ENCODE measurements around the gene ATP9B.
"Not testable (repeated sequence)": the region's sequence is repeated elsewhere in the genome, so short reads cannot be mapped to it uniquely, and the experiment has no call there.

ATP9B gene

GRCh38 chr18:79169958-79170555 is 100.9 kb downstream of the ATP9B start:
- H3K36me3 ChIP-seq (ENCODE audit: control insufficient read depth, insufficient read depth, low read length): peaks cover 13% of the 10 kb centered on the region
- H3K27ac ChIP-seq (ENCODE audit: low read length): no peak overlapping the region
- no CpG with 5 or more reads among the region's 8 CpGs for WGBS (ENCODE audit: insufficient coverage, insufficient read length)
- no peaks in the 10 kb centered on the region for H3K27me3 ChIP-seq (ENCODE audit: control insufficient read depth, insufficient read depth, low read length)
- no peak for DNase-seq (ENCODE audit: low read depth, low spot score)
- H3K4me1 ChIP-seq (ENCODE audit: control insufficient read depth, insufficient read depth, low read length): peaks cover 2% of the 10 kb centered on the region; the same call in 1 of the 2 replicates
- no peak overlapping the region for H3K4me3 ChIP-seq (ENCODE audit: low read length)
- H3K9me3 ChIP-seq (ENCODE audit: control insufficient read depth, insufficient read depth, low read length): no peaks in the 10 kb centered on the region

GRCh38 chr18:79172331-79172730 is 103.1 kb downstream of the ATP9B start:
- H3K9me3 ChIP-seq (ENCODE audit: control insufficient read depth, insufficient read depth, low read length); H3K36me3 ChIP-seq (ENCODE audit: control insufficient read depth, insufficient read depth, low read length); H3K27me3 ChIP-seq (ENCODE audit: control insufficient read depth, insufficient read depth, low read length); H3K27ac ChIP-seq (ENCODE audit: low read length); H3K4me3 ChIP-seq (ENCODE audit: low read length); DNase-seq (ENCODE audit: low read depth, low spot score); H3K4me1 ChIP-seq (ENCODE audit: control insufficient read depth, insufficient read depth, low read length): not testable (repeated sequence)
- no CpG with 5 or more reads among the region's 27 CpGs for WGBS (ENCODE audit: insufficient coverage, insufficient read length)

GRCh38 chr18:79173742-79174141 is 104.5 kb downstream of the ATP9B start:
- H3K27me3 ChIP-seq (ENCODE audit: control insufficient read depth, insufficient read depth, low read length): no peaks in the 10 kb centered on the region
- no peak overlapping the region for H3K27ac ChIP-seq (ENCODE audit: low read length)
- H3K4me3 ChIP-seq (ENCODE audit: low read length): no peak overlapping the region
- no peaks in the 10 kb centered on the region; the same call in 1 of the 2 replicates for H3K36me3 ChIP-seq (ENCODE audit: control insufficient read depth, insufficient read depth, low read length)
- no CpG with 5 or more reads among the region's 2 CpGs for WGBS (ENCODE audit: insufficient coverage, insufficient read length)
- no peak for DNase-seq (ENCODE audit: low read depth, low spot score)
- no peaks in the 10 kb centered on the region for H3K9me3 ChIP-seq (ENCODE audit: control insufficient read depth, insufficient read depth, low read length)
- peaks cover 2% of the 10 kb centered on the region; the same call in 1 of the 2 replicates for H3K4me1 ChIP-seq (ENCODE audit: control insufficient read depth, insufficient read depth, low read length)

- no peaks in the 10 kb centered on the region for H3K27me3 ChIP-seq (ENCODE audit: control insufficient read depth, insufficient read depth, low read length)
- H3K36me3 ChIP-seq (ENCODE audit: control insufficient read depth, insufficient read depth, low read length): no peaks in the 10 kb centered on the region; the same call in 1 of the 2 replicates
- no peak for DNase-seq (ENCODE audit: low read depth, low spot score)
- H3K4me1 ChIP-seq (ENCODE audit: control insufficient read depth, insufficient read depth, low read length): peaks cover 2% of the 10 kb centered on the region; the same call in 1 of the 2 replicates
- H3K27ac ChIP-seq (ENCODE audit: low read length): no peak overlapping the region
- WGBS (ENCODE audit: insufficient coverage, insufficient read length): no CpG with 5 or more reads among the region's 10 CpGs
- H3K4me3 ChIP-seq (ENCODE audit: low read length): no peak overlapping the region
- no peaks in the 10 kb centered on the region for H3K9me3 ChIP-seq (ENCODE audit: control insufficient read depth, insufficient read depth, low read length)
Measured at GRCh38 chr18:79178113-79178531, 108.9 kb downstream of the ATP9B start.

- Histone ChIP-seq H3K4me3 (ENCODE audit: low read length) (no peak overlapping the region), H3K9me3 (ENCODE audit: control insufficient read depth, insufficient read depth, low read length) (no peaks in the 10 kb centered on the region), H3K36me3 (ENCODE audit: control insufficient read depth, insufficient read depth, low read length) (no peaks in the 10 kb centered on the region), H3K4me1 (ENCODE audit: control insufficient read depth, insufficient read depth, low read length) (peaks cover 2% of the 10 kb centered on the region; the same call in 1 of the 2 replicates), H3K27ac (ENCODE audit: low read length) (no peak overlapping the region), H3K27me3 (ENCODE audit: control insufficient read depth, insufficient read depth, low read length) (no peaks in the 10 kb centered on the region)
- WGBS (ENCODE audit: insufficient coverage, insufficient read length): no CpG with 5 or more reads among the region's 3 CpGs
- DNase-seq (ENCODE audit: low read depth, low spot score): peak; percentile 52
Measured at GRCh38 chr18:79182047-79182713, 113.0 kb downstream of the ATP9B start.

GRCh38 chr18:79185648-79186047 is 116.5 kb downstream of the ATP9B start:
- Histone ChIP-seq H3K36me3 (ENCODE audit: control insufficient read depth, insufficient read depth, low read length) (0 out of 2 replicates have a peak, but pooled peaks cover 2% of the 10 kb centered on the region), H3K27me3 (ENCODE audit: control insufficient read depth, insufficient read depth, low read length) (no peaks in the 10 kb centered on the region), H3K27ac (ENCODE audit: low read length) (no peak overlapping the region), H3K4me1 (ENCODE audit: control insufficient read depth, insufficient read depth, low read length) (peaks cover 2% of the 10 kb centered on the region; the same call in 1 of the 2 replicates), H3K9me3 (ENCODE audit: control insufficient read depth, insufficient read depth, low read length) (no peaks in the 10 kb centered on the region), H3K4me3 (ENCODE audit: low read length) (no peak overlapping the region)
- WGBS (ENCODE audit: insufficient coverage, insufficient read length): no CpG with 5 or more reads among the region's 3 CpGs
- DNase-seq (ENCODE audit: low read depth, low spot score): no peak

- WGBS (ENCODE audit: insufficient coverage, insufficient read length): no CpG with 5 or more reads among the region's 2 CpGs
- H3K4me1 ChIP-seq (ENCODE audit: control insufficient read depth, insufficient read depth, low read length): peaks cover 2% of the 10 kb centered on the region; the same call in 1 of the 2 replicates
- no peaks in the 10 kb centered on the region for H3K9me3 ChIP-seq (ENCODE audit: control insufficient read depth, insufficient read depth, low read length)
- no peak overlapping the region for H3K27ac ChIP-seq (ENCODE audit: low read length)
- no peak for DNase-seq (ENCODE audit: low read depth, low spot score)
- no peak overlapping the region for H3K4me3 ChIP-seq (ENCODE audit: low read length)
- H3K27me3 ChIP-seq (ENCODE audit: control insufficient read depth, insufficient read depth, low read length): no peaks in the 10 kb centered on the region
- H3K36me3 ChIP-seq (ENCODE audit: control insufficient read depth, insufficient read depth, low read length): 0 out of 2 replicates have a peak, but pooled peaks cover 2% of the 10 kb centered on the region
Measured at GRCh38 chr18:79186649-79187048, 117.5 kb downstream of the ATP9B start.

GRCh38 chr18:79187532-79188277 is 118.5 kb downstream of the ATP9B start:
- Histone ChIP-seq H3K4me3 (ENCODE audit: low read length) (no peak overlapping the region), H3K36me3 (ENCODE audit: control insufficient read depth, insufficient read depth, low read length) (0 out of 2 replicates have a peak, but pooled peaks cover 2% of the 10 kb centered on the region), H3K4me1 (ENCODE audit: control insufficient read depth, insufficient read depth, low read length) (no peaks in the 10 kb centered on the region), H3K27me3 (ENCODE audit: control insufficient read depth, insufficient read depth, low read length) (no peaks in the 10 kb centered on the region), H3K27ac (ENCODE audit: low read length) (no peak overlapping the region), H3K9me3 (ENCODE audit: control insufficient read depth, insufficient read depth, low read length) (no peaks in the 10 kb centered on the region)
- WGBS (ENCODE audit: insufficient coverage, insufficient read length): no CpG with 5 or more reads among the region's 7 CpGs
- no peak for DNase-seq (ENCODE audit: low read depth, low spot score)

GRCh38 chr18:79191418-79191817 is 122.2 kb downstream of the ATP9B start:
- no peaks in the 10 kb centered on the region for H3K4me1 ChIP-seq (ENCODE audit: control insufficient read depth, insufficient read depth, low read length)
- H3K27me3 ChIP-seq (ENCODE audit: control insufficient read depth, insufficient read depth, low read length): no peaks in the 10 kb centered on the region
- no peak for DNase-seq (ENCODE audit: low read depth, low spot score)
- WGBS (ENCODE audit: insufficient coverage, insufficient read length): no CpG with 5 or more reads among the region's 4 CpGs
- no peak overlapping the region for H3K4me3 ChIP-seq (ENCODE audit: low read length)
- no peaks in the 10 kb centered on the region for H3K9me3 ChIP-seq (ENCODE audit: control insufficient read depth, insufficient read depth, low read length)
- 0 out of 2 replicates have a peak, but pooled peaks cover 2% of the 10 kb centered on the region for H3K36me3 ChIP-seq (ENCODE audit: control insufficient read depth, insufficient read depth, low read length)
- no peak overlapping the region for H3K27ac ChIP-seq (ENCODE audit: low read length)

- no peaks in the 10 kb centered on the region for H3K4me1 ChIP-seq (ENCODE audit: control insufficient read depth, insufficient read depth, low read length)
- H3K27ac ChIP-seq (ENCODE audit: low read length): no peak overlapping the region
- DNase-seq (ENCODE audit: low read depth, low spot score): no peak
- H3K9me3 ChIP-seq (ENCODE audit: control insufficient read depth, insufficient read depth, low read length): no peaks in the 10 kb centered on the region
- no CpG with 5 or more reads among the region's 5 CpGs for WGBS (ENCODE audit: insufficient coverage, insufficient read length)
- H3K4me3 ChIP-seq (ENCODE audit: low read length): no peak overlapping the region
- 0 out of 2 replicates have a peak, but pooled peaks cover 2% of the 10 kb centered on the region for H3K36me3 ChIP-seq (ENCODE audit: control insufficient read depth, insufficient read depth, low read length)
- H3K27me3 ChIP-seq (ENCODE audit: control insufficient read depth, insufficient read depth, low read length): no peaks in the 10 kb centered on the region
Measured at GRCh38 chr18:79191956-79192355, 122.8 kb downstream of the ATP9B start.

All from iPS DF 6.9 (cell line).